GM21367 (cell line): ENCODE results near the gene GBGT1.

ENCODE experiments used
- ATAC-seq: cut with Tn5 transposase; IDR thresholded peaks from one replicate; pipeline ENCODE4 v1.9.1; 2021; ENCODE audit not compliant: unreplicated experiment

Gene GBGT1

GRCh38 chr9:133104718-133105460 is 58.8 kb downstream of the GBGT1 start:
- no peak for ATAC-seq

GRCh38 chr9:133103987-133104505 is 59.7 kb downstream of the GBGT1 start:
- no peak for ATAC-seq

- ATAC-seq, result no peak
Observed at GRCh38 chr9:133103183-133103986, 60.3 kb downstream of the GBGT1 start.
